ENCODE results near the gene CCM2L.

Gene CCM2L

DNA sequence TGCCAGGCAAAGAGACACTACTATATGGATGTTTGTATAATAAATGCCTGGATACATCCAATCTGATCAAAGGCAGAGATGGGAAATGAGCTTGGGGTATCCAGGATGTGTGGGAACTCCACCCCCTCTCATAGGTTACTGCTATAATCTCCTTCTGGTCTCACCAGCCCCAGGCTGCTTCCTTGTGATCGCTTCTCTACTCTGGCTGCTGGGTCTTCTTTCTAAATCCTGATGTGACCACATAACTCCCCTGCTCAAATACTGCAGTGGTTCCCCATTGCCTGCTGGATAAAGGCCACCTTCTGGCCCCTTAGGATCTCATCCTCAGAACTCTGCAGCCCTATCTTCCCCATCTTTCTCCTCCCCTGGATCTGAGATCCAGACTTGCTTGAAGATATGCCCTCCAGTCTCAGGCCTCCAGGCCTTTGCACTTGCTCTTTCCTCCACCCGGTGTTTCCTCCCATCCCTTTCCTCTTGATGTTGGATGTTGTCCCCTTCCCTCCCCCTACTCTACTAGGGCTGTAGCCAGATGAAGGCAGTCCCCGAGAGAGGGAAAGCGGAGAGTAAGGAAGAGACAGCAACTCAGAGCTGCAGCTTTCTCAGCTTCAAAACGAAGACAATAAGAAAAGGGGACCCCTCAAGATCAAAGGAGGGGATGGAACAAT, 43.1 kb upstream of the CCM2L start:
- Histone ChIP-seq H4K20me1 (ENCODE audit: insufficient read depth, low read length) (no peaks in the 10 kb centered on the region), H3K9ac (ENCODE audit: low read length) (no peak overlapping the region), H3K79me2 (ENCODE audit: insufficient read depth, low read length) (no peaks in the 10 kb centered on the region), H3K9me3 (ENCODE audit: low read length) (no peaks in the 10 kb centered on the region), H3K36me3 (ENCODE audit: insufficient read depth, low read length) (no peaks in the 10 kb centered on the region), H3K27ac (ENCODE audit: low read depth, low read length, poor library complexity, severe bottlenecking) (no peak overlapping the region), H3K9me2 (ENCODE audit: low read depth, low read length) (no peaks in the 10 kb centered on the region), H3K4me2 (ENCODE audit: low read length) (no peak overlapping the region), H3K27me3 (ENCODE audit: insufficient read depth, low read length) (no peaks in the 10 kb centered on the region), H3K4me3 (ENCODE audit: low read depth, low read length, poor library complexity, severe bottlenecking) (no peak overlapping the region), H2AFZ (ENCODE audit: low read length) (no peak overlapping the region), H3F3A (ENCODE audit: insufficient read depth, low read length) (no peaks in the 10 kb centered on the region), H3K4me1 (ENCODE audit: insufficient read depth, low read length, severe bottlenecking) (no peaks in the 10 kb centered on the region)
- TF ChIP-seq EZH2 (IDR thresholded peaks at IDR 0.05; ENCODE audit: borderline replicate concordance, low read length): no peak
- TF ChIP-seq, protein P1, sequence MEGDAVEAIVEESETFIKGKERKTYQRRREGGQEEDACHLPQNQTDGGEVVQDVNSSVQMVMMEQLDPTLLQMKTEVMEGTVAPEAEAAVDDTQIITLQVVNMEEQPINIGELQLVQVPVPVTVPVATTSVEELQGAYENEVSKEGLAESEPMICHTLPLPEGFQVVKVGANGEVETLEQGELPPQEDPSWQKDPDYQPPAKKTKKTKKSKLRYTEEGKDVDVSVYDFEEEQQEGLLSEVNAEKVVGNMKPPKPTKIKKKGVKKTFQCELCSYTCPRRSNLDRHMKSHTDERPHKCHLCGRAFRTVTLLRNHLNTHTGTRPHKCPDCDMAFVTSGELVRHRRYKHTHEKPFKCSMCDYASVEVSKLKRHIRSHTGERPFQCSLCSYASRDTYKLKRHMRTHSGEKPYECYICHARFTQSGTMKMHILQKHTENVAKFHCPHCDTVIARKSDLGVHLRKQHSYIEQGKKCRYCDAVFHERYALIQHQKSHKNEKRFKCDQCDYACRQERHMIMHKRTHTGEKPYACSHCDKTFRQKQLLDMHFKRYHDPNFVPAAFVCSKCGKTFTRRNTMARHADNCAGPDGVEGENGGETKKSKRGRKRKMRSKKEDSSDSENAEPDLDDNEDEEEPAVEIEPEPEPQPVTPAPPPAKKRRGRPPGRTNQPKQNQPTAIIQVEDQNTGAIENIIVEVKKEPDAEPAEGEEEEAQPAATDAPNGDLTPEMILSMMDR (IDR thresholded peaks at IDR 0.05; ENCODE audit: low read length): no peak

- no peaks in the 10 kb centered on the region for H3K9me2 ChIP-seq (ENCODE audit: low read depth, low read length)
- H3K9ac ChIP-seq (ENCODE audit: low read length): no peak within 1 kb of the TSS
- H2AFZ ChIP-seq (ENCODE audit: low read length): no peak within 1 kb of the TSS
- no peaks in the 10 kb centered on the region for H4K20me1 ChIP-seq (ENCODE audit: insufficient read depth, low read length)
- peak within 1 kb of the TSS; percentile 42; the same call in 1 of the 2 replicates for H3K4me2 ChIP-seq (ENCODE audit: low read length)
- TF ChIP-seq, protein P1 (IDR thresholded peaks at IDR 0.05; ENCODE audit: low read length): no peak
- no peak for TF ChIP-seq EZH2 (IDR thresholded peaks at IDR 0.05; ENCODE audit: borderline replicate concordance, low read length)
- peak within 1 kb of the TSS; percentile 25 for H3K4me3 ChIP-seq (ENCODE audit: low read depth, low read length, poor library complexity, severe bottlenecking)
- H3K27me3 ChIP-seq (ENCODE audit: insufficient read depth, low read length): no peaks in the 10 kb centered on the region
- H3K27ac ChIP-seq (ENCODE audit: low read depth, low read length, poor library complexity, severe bottlenecking): no peak within 1 kb of the TSS
- no peaks in the 10 kb centered on the region for H3K79me2 ChIP-seq (ENCODE audit: insufficient read depth, low read length)
- no peaks in the 10 kb centered on the region for H3K36me3 ChIP-seq (ENCODE audit: insufficient read depth, low read length)
- H3K4me1 ChIP-seq (ENCODE audit: insufficient read depth, low read length, severe bottlenecking): no peaks in the 10 kb centered on the region
- H3K9me3 ChIP-seq (ENCODE audit: low read length): no peaks in the 10 kb centered on the region
- no peaks in the 10 kb centered on the region for H3F3A ChIP-seq (ENCODE audit: insufficient read depth, low read length)
These were observed 42.4 kb upstream of the CCM2L start, which contains the start of gene XKR7 for GRCh38 chr20:31967830-31968249. Gene XKR7, plus strand, starts transcription at chr20:31968151. Its CDS starts 25 bp downstream, at chr20:31968176.

DNA sequence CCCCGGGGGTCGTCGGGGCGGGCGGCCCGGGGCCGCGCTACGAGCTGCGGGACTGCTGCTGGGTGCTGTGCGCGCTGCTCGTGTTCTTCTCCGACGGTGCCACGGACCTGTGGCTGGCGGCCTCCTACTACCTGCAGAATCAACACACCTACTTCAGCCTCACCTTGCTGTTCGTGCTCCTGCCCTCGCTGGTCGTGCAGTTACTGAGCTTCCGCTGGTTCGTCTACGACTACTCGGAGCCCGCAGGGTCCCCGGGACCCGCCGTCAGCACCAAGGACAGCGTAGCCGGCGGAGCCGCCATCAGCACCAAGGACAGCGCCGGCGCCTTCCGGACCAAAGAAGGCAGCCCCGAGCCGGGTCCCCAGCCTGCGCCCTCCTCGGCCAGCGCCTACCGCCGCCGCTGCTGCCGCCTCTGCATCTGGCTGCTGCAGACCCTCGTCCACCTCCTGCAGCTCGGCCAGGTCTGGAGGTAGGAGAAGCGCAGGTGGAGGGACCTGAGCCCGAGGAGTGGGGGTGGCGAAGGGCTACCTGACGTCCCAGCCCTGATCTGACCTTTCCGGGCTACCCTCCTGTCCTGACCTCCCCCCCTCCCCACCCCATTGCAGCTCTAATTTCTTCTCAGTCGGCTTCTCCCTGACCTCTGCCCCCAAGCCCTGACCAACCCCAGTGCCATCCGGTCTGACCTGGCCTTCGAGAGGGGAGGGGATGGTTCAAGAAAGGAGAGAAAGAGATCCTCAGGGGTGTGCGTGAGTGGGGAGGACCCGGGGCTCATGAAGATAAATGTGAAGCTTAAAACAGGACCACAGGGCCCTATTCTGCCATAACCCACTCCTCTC, 41.7 kb upstream of the CCM2L start:
- Histone ChIP-seq H3F3A (ENCODE audit: insufficient read depth, low read length) (no peaks in the 10 kb centered on the region), H3K9ac (ENCODE audit: low read length) (no peak overlapping the region), H3K27ac (ENCODE audit: low read depth, low read length, poor library complexity, severe bottlenecking) (no peak overlapping the region), H3K36me3 (ENCODE audit: insufficient read depth, low read length) (no peaks in the 10 kb centered on the region), H3K79me2 (ENCODE audit: insufficient read depth, low read length) (no peaks in the 10 kb centered on the region), H3K4me3 (ENCODE audit: low read depth, low read length, poor library complexity, severe bottlenecking) (peak overlapping the region; percentile 25), H3K9me2 (ENCODE audit: low read depth, low read length) (no peaks in the 10 kb centered on the region), H2AFZ (ENCODE audit: low read length) (no peak overlapping the region), H3K4me1 (ENCODE audit: insufficient read depth, low read length, severe bottlenecking) (no peaks in the 10 kb centered on the region), H3K4me2 (ENCODE audit: low read length) (peak overlapping the region; percentile 41; the same call in 1 of the 2 replicates), H4K20me1 (ENCODE audit: insufficient read depth, low read length) (no peaks in the 10 kb centered on the region), H3K27me3 (ENCODE audit: insufficient read depth, low read length) (0 out of 2 replicates have a peak, but pooled peaks cover 1% of the 10 kb centered on the region), H3K9me3 (ENCODE audit: low read length) (no peaks in the 10 kb centered on the region)
- no peak for TF ChIP-seq EZH2 (IDR thresholded peaks at IDR 0.05; ENCODE audit: borderline replicate concordance, low read length)
- TF ChIP-seq, protein P1 (IDR thresholded peaks at IDR 0.05; ENCODE audit: low read length): no peak

Data from OCI-LY1 (cell line).